ENCODE measurements around the gene MTM1. TPM values are rescaled to one million over a fixed set of nuclear protein-coding genes. Genes with fewer than 3 reads are reported as not detected.

MTM1 gene
- total RNA-seq, 1 donor from 2014 or later: 17.8 TPM

DNA sequence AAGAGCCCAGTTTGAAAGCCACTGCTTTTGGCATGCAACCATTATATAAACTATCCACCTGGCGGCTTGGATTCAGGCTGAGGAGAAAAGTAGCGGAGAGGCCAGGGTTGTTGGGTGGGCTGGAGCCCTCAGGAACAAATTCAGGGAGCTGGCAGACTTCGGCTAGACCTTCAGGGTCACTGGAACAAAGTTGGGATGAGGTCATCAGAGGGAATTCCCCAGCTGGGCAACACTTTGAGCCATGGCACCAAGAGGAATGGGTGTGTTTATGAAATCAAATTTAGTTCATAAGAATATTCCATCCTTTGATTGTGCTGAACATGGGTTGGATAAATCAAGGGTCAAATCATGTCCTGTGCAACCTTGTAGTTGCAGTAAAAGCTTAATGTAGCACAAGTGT, 146.8 kb downstream of the MTM1 start:
- no peak for DNase-seq (ENCODE audit: low spot score)
- Mint-ChIP-seq H3K4me1 (ENCODE audit: unreplicated experiment) (no peaks in the 10 kb centered on the region), H3K27me3 (ENCODE audit: unreplicated experiment) (peaks cover 2% of the 10 kb centered on the region), H3K4me3 (ENCODE audit: unreplicated experiment) (no peak overlapping the region), H3K9me3 (ENCODE audit: unreplicated experiment) (no peaks in the 10 kb centered on the region), H3K36me3 (ENCODE audit: low read depth, unreplicated experiment) (no peaks in the 10 kb centered on the region), H3K27ac (ENCODE audit: unreplicated experiment) (no peak overlapping the region)
- TF ChIP-seq, protein P1, sequence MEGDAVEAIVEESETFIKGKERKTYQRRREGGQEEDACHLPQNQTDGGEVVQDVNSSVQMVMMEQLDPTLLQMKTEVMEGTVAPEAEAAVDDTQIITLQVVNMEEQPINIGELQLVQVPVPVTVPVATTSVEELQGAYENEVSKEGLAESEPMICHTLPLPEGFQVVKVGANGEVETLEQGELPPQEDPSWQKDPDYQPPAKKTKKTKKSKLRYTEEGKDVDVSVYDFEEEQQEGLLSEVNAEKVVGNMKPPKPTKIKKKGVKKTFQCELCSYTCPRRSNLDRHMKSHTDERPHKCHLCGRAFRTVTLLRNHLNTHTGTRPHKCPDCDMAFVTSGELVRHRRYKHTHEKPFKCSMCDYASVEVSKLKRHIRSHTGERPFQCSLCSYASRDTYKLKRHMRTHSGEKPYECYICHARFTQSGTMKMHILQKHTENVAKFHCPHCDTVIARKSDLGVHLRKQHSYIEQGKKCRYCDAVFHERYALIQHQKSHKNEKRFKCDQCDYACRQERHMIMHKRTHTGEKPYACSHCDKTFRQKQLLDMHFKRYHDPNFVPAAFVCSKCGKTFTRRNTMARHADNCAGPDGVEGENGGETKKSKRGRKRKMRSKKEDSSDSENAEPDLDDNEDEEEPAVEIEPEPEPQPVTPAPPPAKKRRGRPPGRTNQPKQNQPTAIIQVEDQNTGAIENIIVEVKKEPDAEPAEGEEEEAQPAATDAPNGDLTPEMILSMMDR (IDR thresholded peaks at IDR 0.05; ENCODE audit: unreplicated experiment): no peak

DNA sequence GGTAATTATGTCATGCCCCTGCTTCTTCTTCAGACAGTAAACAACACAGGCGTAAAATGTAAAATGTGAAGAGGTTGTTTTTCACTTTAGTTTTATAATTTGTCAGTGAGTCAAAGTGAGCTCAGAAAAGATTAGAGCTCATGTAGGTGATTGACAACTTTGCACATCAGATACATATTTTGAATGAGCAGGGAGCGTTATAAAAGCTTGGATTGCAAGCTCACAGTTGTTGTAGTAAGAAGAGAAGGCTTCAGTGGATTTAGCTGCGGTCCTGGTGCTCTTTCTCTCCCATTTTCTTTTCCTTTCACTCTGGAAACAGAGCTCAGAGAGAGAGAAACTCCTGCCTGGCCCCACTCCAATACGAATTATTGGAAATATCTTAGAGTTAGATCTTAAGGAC, 151.2 kb downstream of the MTM1 start:
- H3K4me1 Mint-ChIP-seq (ENCODE audit: unreplicated experiment): no peaks in the 10 kb centered on the region
- H3K27ac Mint-ChIP-seq (ENCODE audit: unreplicated experiment): no peak overlapping the region
- TF ChIP-seq, protein P1 (IDR thresholded peaks at IDR 0.05; ENCODE audit: unreplicated experiment): no peak
- DNase-seq (ENCODE audit: low spot score): no peak
- no peaks in the 10 kb centered on the region for H3K36me3 Mint-ChIP-seq (ENCODE audit: low read depth, unreplicated experiment)
- H3K4me3 Mint-ChIP-seq (ENCODE audit: unreplicated experiment): no peak overlapping the region
- no peaks in the 10 kb centered on the region for H3K27me3 Mint-ChIP-seq (ENCODE audit: unreplicated experiment)
- no peaks in the 10 kb centered on the region for H3K9me3 Mint-ChIP-seq (ENCODE audit: unreplicated experiment)

Other genes with a start within 250 kb of the MTM1 start
- gene MAMLD1, start 205.3 kb upstream of the MTM1 start, total RNA-seq (ENCODE audit: unreplicated experiment): 2.8 TPM
- 13.3 TPM for gene MTMR1, start 124.8 kb downstream of the MTM1 start, total RNA-seq (ENCODE audit: unreplicated experiment)

Measured in endothelial cell (in vitro differentiated cells).